Omental fat pad (tissue), 4 donors: ENCODE data around the gene SLC35D2. TPM values are rescaled to one million over a fixed set of nuclear protein-coding genes. Genes with fewer than 3 reads are reported as not detected.

Experiments
- ATAC-seq: fragments of 150-250 bp; one replicate; pipeline ENCODE4 v1.9.1; 2016; ENCODE audit warnings: mild to moderate bottlenecking, moderate library complexity; ENCODE audit not compliant: low FRiP score
- DNase-seq: peaks from one replicate; pipeline ENCODE4 v3.0.0-alpha.2; 2019; ENCODE audit warnings: low spot score
- total RNA-seq, 4 donors: library from RNA; depleted of rRNA; stranded (reverse); fragments of >200 nt; gene quantifications; one replicate each; pipeline ENCODE4 v1.1.0, GENCODE V29; 2016
- TF ChIP-seq, protein P1 (sequence below), 3 donors: fragments of 450-650 bp; IDR thresholded peaks; one replicate each; pipeline ENCODE4 v1.5.1; 2016 to 2017; ENCODE audit warnings: antibody characterized with exemption in 3 of 3, mild to moderate bottlenecking in 3 of 3, moderate library complexity in 2 of 3

SLC35D2 gene
- 10 to 100 TPM; 13.8 to 18.4 (median 15.7) TPM for total RNA-seq

DNA sequence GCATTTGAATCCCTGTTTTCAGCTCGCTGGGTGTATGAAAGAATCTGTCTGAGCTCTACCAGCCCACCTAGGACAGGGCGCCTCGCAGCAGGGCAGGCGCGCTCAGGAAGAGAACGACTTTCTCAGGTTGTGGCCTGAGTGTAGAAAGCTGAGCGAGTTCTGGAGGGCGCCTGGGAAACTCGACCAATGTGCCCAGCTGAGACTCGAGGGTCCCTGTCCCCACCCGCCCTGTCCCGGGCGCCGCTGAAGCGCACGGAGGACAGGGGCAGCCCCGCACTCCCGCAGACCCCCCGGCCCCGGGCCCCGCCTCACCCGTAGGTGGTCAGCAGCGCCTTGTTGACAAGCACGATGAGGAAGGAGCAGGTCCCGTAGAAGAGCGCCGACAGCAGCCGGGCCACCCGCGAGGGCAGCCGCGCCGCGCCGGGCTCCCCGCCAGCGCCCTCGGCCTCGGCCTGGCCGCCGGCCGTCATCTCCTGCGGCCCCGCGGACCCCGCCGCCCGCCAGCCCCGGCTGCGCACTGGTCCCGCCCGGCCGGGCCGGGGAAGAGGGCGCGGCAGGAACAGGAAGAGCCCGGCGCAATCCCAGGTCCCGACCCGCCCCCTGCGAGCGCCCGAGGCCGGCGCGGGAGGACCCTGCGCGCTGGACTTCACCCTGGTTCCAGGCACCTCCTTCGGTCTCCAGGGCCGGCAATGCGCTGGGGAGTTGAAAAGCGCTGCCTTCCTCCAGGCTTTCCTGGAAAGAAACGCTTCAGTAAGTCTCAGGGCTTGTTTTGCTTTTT is at the start of gene SLC35D2:
TSS of gene SLC35D2 (minus strand) at position 547 of the 778 bp plus-strand sequence. CDS start at position 470, 77 bp downstream.
- TF ChIP-seq, protein P1, sequence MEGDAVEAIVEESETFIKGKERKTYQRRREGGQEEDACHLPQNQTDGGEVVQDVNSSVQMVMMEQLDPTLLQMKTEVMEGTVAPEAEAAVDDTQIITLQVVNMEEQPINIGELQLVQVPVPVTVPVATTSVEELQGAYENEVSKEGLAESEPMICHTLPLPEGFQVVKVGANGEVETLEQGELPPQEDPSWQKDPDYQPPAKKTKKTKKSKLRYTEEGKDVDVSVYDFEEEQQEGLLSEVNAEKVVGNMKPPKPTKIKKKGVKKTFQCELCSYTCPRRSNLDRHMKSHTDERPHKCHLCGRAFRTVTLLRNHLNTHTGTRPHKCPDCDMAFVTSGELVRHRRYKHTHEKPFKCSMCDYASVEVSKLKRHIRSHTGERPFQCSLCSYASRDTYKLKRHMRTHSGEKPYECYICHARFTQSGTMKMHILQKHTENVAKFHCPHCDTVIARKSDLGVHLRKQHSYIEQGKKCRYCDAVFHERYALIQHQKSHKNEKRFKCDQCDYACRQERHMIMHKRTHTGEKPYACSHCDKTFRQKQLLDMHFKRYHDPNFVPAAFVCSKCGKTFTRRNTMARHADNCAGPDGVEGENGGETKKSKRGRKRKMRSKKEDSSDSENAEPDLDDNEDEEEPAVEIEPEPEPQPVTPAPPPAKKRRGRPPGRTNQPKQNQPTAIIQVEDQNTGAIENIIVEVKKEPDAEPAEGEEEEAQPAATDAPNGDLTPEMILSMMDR (IDR thresholded peaks at IDR 0.05): no peak
- ATAC-seq (peak; percentile 96), DNase-seq (no peak)

DNA sequence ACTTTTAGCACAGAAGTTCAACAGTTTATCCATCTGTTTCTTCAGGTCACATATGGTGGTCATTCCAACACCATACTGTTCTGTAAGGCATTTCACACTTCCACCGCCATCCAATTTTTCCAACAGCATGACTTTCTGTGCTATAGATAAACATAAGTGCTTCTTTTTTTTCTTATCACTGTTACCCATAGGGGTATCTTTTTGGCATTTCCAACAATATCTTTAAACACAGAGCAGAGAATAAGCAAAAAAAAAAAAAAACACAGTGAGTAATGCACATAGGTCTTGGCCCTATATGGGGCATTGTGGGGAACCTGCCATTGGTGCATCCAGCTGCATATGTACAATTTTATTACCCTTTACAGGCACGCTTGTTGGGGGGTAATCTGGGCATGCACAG is 46.9 kb upstream of the SLC35D2 start:
- ATAC-seq: no peak
- no peak for DNase-seq
- TF ChIP-seq, protein P1 (IDR thresholded peaks at IDR 0.05): no peak

DNA sequence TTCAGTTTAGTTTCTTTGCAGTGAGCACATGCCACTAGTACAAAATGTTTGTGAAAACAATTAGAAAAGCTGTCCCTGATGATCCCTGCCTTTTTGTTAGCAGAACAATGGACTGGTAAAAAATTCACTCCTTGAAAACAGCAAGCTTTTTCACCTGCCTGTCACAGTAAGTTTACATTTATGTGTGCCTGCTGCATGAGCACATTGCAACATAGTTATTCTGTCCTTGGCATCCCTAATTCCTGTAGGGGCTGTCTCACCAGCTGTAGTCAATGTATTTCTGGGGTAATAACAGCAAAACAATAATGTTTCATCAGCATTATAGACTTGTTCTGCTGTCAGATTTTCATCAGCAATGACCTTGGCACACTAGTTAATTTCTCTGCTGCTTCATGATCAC is 46.2 kb upstream of the SLC35D2 start:
- TF ChIP-seq, protein P1 (IDR thresholded peaks at IDR 0.05): no peak
- ATAC-seq: no peak
- no peak for DNase-seq

DNA sequence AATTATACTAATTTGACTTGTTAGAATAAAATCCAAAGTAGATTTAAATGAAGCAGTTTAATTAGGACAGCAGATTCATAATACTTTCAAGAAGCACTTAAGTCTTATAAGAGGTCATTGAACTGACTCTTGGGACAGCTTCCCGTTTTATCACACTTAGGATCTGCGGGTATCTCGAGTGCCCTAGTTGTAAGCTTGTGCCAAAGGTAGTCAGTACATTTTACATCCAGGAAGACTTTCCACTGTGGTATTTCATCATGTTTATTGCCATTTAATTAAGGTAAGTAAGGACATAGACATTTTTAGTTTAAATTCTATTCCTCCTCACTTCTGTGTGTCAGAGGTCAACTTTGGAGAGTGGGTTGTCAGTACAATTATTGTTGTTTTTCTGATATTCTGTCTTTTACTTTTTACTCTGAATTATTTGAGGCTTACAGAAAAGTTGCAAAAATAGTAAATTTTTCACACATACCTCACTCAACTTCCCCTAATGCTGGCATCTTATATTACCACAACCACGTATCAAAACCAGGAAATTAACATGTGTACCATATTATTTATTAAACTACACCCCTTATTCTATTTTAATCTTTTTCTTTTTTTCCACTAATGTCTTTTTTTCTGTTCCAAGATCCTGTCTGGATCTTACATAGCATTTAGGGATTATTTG is 42.1 kb upstream of the SLC35D2 start:
- no peak for ATAC-seq

DNA sequence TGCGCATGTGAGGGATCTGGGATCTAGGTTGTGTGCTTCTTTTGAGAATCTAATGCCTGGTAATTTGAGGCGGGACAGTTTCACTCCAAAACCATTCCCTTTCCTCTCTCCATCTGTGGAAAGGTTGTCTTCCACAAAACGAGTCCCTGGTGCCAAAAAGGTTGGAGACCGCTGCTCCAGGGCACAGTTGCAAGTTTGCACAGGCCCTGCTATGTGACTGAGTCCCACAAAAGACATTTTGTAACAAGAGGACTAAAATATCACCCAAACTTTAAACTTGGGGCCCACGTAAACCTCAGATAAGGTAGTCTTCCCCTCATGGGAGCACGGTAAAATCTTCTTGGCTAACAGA is 40.5 kb upstream of the SLC35D2 start:
- ATAC-seq (no peak), DNase-seq (no peak)
- TF ChIP-seq, protein P1 (IDR thresholded peaks at IDR 0.05): no peak

More for the DNA sequence above, 42.1 kb upstream of the SLC35D2 start:
- TF ChIP-seq, protein P1 (IDR thresholded peaks at IDR 0.05): no peak
- DNase-seq: no peak

DNA sequence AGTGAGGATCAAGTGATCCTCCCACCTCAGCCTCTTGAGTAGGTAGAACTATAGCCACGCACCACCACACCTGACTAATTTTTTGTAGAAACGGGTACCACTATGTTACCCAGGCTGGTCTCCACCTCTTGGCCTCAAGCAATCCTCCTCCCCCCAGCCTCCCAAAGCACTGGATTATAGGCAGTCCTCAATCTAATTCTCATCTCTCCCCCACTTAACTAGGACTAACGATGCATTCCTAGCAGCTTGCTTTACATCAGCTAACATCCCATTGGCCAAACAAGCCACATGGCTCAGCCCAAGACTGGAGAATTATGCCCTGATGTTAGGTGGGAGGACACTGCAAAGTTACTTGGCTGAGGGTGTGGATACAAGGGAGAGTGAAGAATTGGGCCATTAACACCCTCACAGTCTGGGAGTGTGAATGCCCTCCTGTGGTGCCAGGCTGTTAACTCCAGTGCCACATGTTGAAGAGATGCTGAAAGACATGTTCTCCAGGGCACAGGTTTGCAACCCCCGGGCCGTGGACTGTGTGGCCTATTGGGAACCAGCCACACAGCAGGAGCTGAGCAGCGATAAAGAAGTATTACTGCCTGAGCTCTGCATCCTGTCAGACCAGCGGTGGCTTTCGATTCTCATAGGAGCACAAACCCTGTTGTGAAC is 39.9 kb upstream of the SLC35D2 start:
- ATAC-seq (no peak), DNase-seq (no peak)
- TF ChIP-seq, protein P1 (IDR thresholded peaks at IDR 0.05): no peak
